HCEC 1CT (cell line): ENCODE measurements around the gene TMEM248.
"Not testable (repeated sequence)": the region's sequence is repeated elsewhere in the genome, so short reads cannot be mapped to it uniquely, and the experiment has no call there.

ENCODE experiments used
- DNase-seq: peaks from one replicate; pipeline ENCODE4 v3.0.0-alpha.2; 2017

Gene TMEM248

GRCh38 chr7:66953044-66953427, 32.0 kb downstream of the TMEM248 start:
- no peak for DNase-seq

DNA sequence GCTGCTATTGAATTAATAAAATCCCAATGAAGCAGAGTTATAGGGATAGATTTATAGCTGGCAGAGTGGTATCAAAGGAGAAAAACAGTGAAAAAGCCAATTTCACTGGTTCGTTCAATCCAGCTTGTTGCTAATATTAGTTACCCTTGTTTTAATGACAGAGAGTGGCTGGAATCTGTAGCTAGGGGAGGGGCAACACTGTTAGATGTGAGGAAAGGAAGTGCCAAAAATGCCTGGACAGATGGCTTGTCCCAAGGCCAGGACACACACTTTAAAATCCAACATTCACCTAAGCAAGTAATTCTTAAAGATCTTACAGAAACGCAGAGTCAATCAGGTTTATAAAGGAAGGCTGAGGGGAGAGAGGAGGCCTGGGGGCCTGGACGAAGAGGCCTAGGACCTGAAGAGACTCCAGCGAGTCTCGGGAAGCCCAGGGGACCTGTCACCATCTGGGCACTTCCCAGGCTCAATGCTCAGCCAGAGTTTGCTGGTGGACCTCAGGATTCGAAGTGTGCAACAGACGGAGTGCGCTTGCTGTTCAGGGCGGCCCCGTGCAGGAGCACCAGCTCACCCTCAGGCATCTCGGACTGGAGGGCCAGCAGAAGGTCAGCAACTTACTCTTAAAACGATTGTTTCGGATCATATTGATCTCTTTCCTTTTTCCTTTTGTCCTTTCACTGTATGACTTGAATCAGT, 36.7 kb downstream of the TMEM248 start:
- DNase-seq = no peak

GRCh38 chr7:66958538-66959350, 37.7 kb downstream of the TMEM248 start:
- no peak for DNase-seq

DNA sequence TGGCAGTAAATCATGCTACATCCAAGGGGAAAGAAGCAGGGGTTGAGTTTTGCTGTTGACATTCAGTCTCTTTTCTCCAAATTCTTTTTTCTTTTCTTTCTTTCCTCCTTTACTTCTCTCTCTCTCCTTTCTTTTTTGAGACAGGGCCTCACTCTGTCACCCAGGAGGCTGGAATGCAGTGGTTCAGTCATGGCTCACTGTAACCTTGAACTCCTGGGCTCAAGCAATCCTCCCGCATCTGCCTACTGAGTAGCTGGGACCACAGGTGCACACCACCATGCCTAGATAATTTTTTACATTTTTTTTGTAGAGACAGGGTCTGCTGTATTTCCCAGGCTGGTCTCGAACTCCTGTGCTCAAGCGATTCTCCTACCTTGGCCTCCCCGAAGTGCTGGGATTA, 39.2 kb downstream of the TMEM248 start:
- DNase-seq = no peak

DNA sequence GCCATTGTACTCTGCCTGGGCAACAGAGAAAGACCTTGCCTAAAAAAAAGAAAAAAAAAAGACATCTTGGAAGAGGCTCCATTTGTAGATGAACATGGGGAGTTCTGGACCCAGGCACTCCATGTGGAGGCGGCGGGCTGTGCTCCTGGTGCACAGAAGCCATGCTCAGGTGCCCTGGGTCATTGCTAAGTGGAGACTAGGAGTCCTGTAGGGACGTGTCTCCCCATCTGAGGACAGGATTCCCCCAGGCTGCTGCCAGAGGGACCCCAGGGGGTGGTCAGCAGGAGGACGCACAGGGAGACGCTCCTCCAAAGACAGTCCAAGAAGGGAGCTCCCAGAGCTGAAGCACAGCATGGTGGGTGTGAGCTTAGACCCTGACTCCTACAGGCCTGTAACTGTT, 40.1 kb downstream of the TMEM248 start:
- DNase-seq = no peak

- no peak for DNase-seq
Measured at GRCh38 chr7:66964411-66964810, 43.4 kb downstream of the TMEM248 start.

DNA sequence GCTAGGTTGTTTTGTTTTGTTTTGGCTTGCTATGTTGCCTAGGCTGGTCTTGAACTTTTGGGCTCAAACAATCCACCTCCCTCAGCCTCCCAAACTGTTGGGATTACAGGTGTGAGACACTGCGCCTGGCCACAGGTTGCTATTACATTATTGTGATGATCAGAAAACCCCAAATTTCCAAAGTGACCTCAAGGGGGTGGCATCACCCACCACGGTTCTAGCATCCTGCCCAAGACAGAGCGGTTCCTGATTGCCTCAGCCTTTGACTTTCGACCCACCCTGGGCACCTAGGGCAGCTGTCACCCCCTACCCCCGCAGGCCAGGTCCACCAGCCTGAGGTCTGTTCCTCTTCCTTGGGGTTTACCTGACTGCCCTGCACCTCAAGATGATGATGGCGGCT, 46.0 kb downstream of the TMEM248 start:
- no peak for DNase-seq

GRCh38 chr7:66969001-66969400, 48.0 kb downstream of the TMEM248 start:
- DNase-seq = not testable (repeated sequence)

DNA sequence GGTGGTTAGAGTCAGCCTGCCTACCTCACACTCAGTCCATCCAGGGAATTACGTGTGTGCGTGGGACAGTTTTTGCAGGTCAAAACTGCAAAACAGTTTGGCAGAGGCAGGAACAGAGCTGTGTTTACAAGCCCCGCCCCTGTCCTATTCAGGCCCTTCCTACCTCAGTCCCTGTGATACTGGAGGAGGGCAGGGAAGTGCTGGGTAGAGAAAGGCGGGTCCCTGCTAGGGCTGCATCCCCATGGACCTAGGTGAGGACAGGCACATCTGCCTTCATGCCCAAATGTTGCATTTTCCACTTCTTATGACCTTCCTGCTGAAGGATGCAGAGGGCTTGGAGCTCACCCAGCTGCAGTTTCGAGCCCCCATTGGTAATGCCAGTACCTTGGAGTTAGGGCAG, 49.3 kb downstream of the TMEM248 start:
- no peak for DNase-seq

DNA sequence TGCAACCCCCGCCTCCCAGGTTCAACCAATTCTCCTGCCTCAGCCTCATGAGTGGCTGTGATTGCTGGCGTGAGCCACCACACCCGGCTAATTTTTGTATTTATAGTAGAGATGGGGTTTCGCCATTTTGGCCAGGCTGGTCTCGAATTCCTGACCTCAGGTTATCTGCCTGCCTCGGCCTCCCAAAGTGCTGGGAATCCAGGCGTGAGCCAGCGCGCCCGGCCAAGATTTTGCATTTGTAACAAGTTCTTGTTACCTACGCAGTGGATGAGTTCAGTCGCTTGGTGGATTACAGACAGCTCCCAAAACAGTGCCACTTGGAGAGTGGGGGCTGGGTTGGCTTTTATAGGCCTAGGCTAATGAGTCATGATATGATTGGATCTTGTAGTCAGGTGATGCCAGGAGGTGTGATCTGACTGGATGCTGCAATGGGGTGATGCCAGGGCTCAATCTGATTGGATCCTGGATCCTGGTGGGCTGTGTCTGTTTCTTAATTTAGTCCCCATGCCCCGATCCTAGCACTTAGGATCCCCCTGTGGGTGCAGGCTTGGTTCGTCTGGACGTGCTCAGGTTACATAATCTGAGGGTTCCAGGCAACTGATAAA, 54.1 kb downstream of the TMEM248 start:
- DNase-seq = no peak

GRCh38 chr7:66978312-66978711, 57.3 kb downstream of the TMEM248 start:
- DNase-seq = not testable (repeated sequence)

DNA sequence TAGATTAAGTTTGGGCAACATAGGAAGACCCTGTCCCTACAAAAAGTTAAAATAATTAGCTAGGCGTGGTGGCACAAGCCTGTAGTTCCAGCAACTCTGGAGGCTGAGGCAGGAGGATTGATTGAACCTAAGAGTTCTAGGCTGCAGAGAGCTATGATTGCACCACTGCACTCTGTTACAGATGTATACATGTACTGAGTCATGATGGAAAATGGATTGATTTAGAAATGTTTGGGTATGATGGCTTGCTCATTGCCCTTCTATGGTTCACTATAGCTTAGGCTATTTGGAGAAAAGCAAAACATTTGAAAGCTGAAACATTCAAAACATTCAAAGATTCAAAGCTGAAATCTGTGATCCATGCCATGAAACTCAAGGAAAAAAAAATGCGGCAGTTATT, 58.0 kb downstream of the TMEM248 start:
- DNase-seq = peak; percentile 64

- DNase-seq = not testable (repeated sequence)
Measured at GRCh38 chr7:66980336-66980735, 59.3 kb downstream of the TMEM248 start.

- DNase-seq = not testable (repeated sequence)
Measured at GRCh38 chr7:66989552-66989951, 68.5 kb downstream of the TMEM248 start.

DNA sequence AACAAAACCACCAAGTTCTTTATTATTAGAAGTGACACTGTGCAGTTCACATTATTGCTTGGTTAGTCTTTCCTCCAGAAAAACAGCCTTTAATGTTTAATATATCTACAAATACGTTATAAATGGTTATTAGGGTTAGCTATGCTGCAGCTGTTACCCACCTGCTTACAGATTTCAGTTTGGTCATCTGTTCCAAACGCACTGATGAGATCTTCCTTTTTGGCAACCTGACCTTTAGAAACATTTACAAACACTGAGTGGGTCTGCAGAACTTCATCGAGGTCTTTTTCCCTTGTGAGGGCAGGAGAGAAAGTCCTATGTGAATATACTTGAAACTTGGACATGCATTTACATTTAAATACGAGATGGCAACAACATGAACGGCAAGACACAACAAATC, 73.0 kb downstream of the TMEM248 start:
- DNase-seq = not testable (repeated sequence)

- peak; percentile 86 for DNase-seq
Measured at GRCh38 chr7:66994691-66995049, 73.6 kb downstream of the TMEM248 start.

DNA sequence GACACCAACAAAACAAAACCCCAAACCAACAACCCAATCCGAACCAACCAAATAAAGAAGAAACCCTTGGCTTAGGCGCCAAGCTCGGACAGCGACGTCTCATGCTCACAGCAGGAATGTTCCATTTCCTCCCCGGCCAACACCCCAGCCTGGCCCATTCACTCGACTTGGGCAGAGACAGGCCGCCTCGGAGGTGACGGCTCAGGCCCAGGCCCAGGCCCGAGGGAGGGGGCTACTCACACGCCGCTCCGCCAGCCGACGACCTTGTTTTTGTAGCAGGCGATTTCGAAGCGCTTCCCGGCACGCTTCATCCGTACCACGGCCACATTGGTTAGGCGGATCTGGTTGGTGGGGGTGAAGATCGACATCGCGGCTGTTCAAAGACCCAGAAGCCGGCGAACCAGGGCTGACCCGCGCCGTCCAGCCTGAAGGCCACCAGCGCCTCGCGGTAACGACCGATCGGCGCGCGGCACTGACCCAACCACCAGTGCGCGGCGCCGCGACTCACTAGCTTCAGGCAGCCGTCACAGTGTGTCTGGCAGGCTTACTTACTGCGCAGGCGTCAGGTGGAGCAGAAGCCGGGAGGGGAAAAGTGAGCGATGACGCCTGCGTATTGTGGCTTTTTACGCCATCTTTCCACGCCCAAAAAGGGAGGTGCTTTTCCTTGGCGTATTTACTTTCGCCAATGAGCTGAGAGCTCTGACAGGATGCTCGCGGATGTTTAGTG, 74.2 kb downstream of the TMEM248 start, which contains the start of gene SBDS:
TSS of gene SBDS (minus strand) at position 537 of the 727 bp plus-strand sequence. CDS start at position 368, 169 bp downstream.
- DNase-seq = peak; percentile 98

DNA sequence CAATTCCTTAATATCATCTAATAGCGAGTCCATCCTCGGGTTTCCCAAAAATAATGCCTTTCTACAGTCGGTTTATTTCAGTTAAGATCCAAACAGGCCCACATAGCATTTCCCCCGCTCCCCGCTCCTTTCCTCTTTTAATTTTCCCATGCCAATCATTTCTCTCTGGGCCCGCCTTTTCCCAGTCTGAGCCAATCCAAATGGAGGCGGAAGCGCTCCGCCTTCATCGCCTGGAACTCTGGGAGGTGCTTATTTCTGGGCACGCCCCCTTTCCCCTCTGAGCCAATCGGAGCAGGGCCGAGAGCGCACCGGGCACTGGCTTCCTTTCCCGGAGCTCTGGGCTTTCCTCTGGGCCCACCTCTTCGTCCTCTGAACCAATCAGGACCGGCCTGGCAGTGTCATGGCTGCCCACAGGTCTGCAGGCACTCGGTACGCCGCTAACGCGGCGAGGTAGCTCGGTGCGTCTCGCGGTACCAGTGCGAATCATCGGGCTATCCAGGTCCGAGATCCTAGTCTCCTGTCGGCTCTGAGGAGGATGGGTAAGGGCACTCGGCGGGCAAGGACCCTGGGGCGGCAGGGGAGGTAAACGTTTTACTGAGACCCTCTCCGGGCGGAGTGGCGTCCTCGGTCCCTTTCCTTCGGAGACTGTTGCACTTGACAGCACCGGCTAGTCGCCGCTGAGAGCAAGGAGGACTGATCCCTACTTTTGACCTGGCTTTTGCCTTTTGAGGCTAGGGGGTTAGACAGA, 75.6 kb downstream of the TMEM248 start, which contains the start of gene TYW1:
TSS of gene TYW1 (plus strand) at position 390 of the 748 bp plus-strand sequence. CDS start at position 536, 146 bp downstream.
- DNase-seq = peak; percentile 97

DNA sequence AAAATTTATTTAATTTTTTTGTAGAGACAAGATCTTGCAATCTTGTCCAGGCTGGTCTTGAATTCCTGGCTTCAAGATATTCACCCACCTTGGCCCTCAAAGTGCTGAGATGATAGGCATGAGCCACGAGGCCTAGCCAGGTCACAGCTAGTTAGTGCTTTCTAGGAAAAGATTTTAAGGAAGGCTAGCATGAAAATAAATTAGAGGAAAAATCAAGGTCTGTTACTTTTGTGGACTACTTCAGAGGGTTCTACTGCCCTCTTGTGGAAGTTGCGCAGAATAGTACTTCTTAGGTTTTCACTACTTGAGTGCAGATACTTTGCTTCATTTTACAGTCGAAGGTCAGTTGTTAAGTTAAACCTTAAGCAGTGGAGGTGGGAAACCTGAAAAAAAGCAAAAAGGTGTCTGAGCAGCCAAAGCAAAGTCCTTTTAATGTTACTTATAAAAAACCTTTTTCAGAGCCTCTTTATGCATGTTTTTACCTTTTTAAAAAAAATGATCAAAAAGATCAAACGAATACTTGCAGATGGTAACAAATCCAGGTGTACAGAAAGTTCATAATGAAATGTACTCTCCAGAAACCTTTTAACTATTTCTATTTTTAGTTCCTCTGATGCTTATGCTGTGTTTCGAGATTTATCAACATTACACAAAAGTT, 79.7 kb downstream of the TMEM248 start:
- DNase-seq = peak; percentile 21

GRCh38 chr7:67004145-67004544, 83.1 kb downstream of the TMEM248 start:
- DNase-seq = not testable (repeated sequence)

DNA sequence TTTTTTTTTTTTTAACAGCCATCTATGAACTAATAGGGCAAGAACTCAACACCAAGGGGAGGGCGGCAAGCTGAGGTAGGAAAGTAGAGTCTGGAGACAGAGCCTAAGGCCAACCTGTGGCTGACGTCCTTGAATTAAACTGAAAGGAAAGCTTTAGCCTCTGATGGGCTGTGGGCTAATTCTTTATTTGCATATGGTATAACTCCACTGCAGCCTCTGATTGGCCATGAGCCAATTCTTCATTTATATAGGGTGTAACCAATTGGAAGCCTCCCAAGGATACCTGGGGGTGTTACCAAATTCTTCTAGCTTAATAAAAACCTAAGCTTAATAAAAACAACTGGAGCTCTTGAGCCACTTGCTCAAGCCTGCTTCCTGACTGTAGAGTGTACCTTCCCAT, 85.9 kb downstream of the TMEM248 start:
- no peak for DNase-seq
